Kidney (tissue), 14 donors: ENCODE measurements around the gene GALNS. TPM values are rescaled to one million over a fixed set of nuclear protein-coding genes. Genes with fewer than 3 reads are reported as not detected.
"Not testable (repeated sequence)": the region's sequence is repeated elsewhere in the genome, so short reads cannot be mapped to it uniquely, and the experiment has no call there.

ENCODE experiments used
- DNase-seq, 5 donors: peaks; one replicate each; pipeline ENCODE4 v3.0.0-alpha.2; 2013 to 2020
- FAIRE-seq: peaks from 2 replicates; lab custom pipeline; 2012; peaks lifted over from hg19 to GRCh38; lab: Jason Lieb, UNC
- H3K27ac ChIP-seq, 2 donors: one replicate each; pipeline ENCODE4 v1.7.0; 2013; ENCODE audit warnings: low read depth in 2 of 2, low read length in 2 of 2, inconsistent platforms in 1 of 2
- H3K27me3 ChIP-seq: one replicate; pipeline ENCODE4 v1.7.1; 2013; ENCODE audit warnings: low read length, inconsistent platforms; ENCODE audit not compliant: control insufficient read depth, insufficient read depth
- H3K36me3 ChIP-seq, 3 donors: one replicate each; pipeline versions ENCODE4 v1.7.0 to v1.7.1; 2013; ENCODE audit warnings: low read length in 3 of 3, control low read depth in 1 of 3, inconsistent platforms in 1 of 3; ENCODE audit not compliant: insufficient read depth in 3 of 3, control insufficient read depth in 2 of 3
- H3K4me1 ChIP-seq, 3 donors: one replicate each; pipeline versions ENCODE4 v1.7.0 to v1.7.1; 2013; ENCODE audit warnings: low read length in 3 of 3, inconsistent platforms in 1 of 3, low read depth in 1 of 3; ENCODE audit not compliant: control insufficient read depth in 2 of 3, insufficient read depth in 2 of 3
- H3K4me3 ChIP-seq, 3 donors: one replicate each; pipeline versions ENCODE4 v1.7.0 to v1.8.1; 2013; ENCODE audit warnings: low read length in 3 of 3, control low read depth in 1 of 3, inconsistent platforms in 1 of 3
- H3K9ac ChIP-seq, 3 donors: one replicate each; pipeline versions ENCODE4 v1.7.0 to v1.7.1; 2013; ENCODE audit warnings: low read length in 3 of 3, control low read depth in 1 of 3, inconsistent platforms in 1 of 3
- H3K9me3 ChIP-seq, 3 donors: one replicate each; pipeline versions ENCODE4 v1.7.0 to v1.7.1; 2013; ENCODE audit warnings: low read length in 3 of 3, control low read depth in 1 of 3, inconsistent platforms in 1 of 3; ENCODE audit not compliant: control insufficient read depth in 2 of 3, insufficient read depth in 1 of 3
- intact Hi-C: fragments of 100-400 bp; cut with DNase I; formaldehyde crosslinking; loops from one replicate; pipeline ENCODE4 v1.11.1; 2022
- polyA plus RNA-seq: library from polyadenylated mRNA; stranded (reverse); fragments of 350-450 nt; fragmentation: Illumina TruSeq; extraction: RNeasy Lipid Tissue Mini Kit (QIAGEN cat#74804); gene quantifications from one replicate; pipeline ENCODE4 v1.2.3, GENCODE V29; 2014; ENCODE audit warnings: low read depth, low replicate concordance; ENCODE audit not compliant: insufficient read depth
- total RNA-seq: library from RNA; stranded (reverse); fragmentation: NEBNext Ultra II Directional; extraction: Animal tissue kit (Norgen Biotek cat#: 25700); gene quantifications from one replicate; pipeline ENCODE4 v1.2.1, GENCODE V29; 2021
- TF ChIP-seq, protein P1 (sequence below): IDR thresholded peaks from 3 replicates; pipeline ENCODE4 v1.5.1; 2012; ENCODE audit warnings: mild to moderate bottlenecking, moderate library complexity, borderline replicate concordance; ENCODE audit not compliant: insufficient read depth; ENCODE audit errors: extremely low read depth
- donor health status: control.
- donor health status: control.
- donor health status: control.
- donor health status: control.
- donor health status: control.
- donor health status: DM: yes; HTN: yes; CAD: no.
- donor health status: Normal renal cell carcinoma (clear cell type).

The GALNS gene
- total and polyA plus RNA-seq, 2 donors from 2014 or later = 15.8 to 37.2 TPM

- no peaks in the 10 kb centered on the region for H3K27me3 ChIP-seq
- H3K9me3 ChIP-seq = no peaks in the 10 kb centered on the region
Observed at GRCh38 chr16:88894681-88895300, 38.0 kb upstream of the GALNS start.

GRCh38 chr16:88894266-88894665, 37.5 kb upstream of the GALNS start:
- H3K4me3 ChIP-seq, intact Hi-C loops, H3K4me1 ChIP-seq, H3K9me3 ChIP-seq, DNase-seq, H3K36me3 ChIP-seq, H3K9ac ChIP-seq, H3K27ac ChIP-seq, FAIRE-seq, H3K27me3 ChIP-seq: not testable (repeated sequence)

More at GRCh38 chr16:88894681-88895300, 38.0 kb upstream of the GALNS start:
- FAIRE-seq (no peak), DNase-seq (no peak)
- Histone ChIP-seq H3K4me3 (no peak overlapping the region), H3K36me3 (no peaks in the 10 kb centered on the region), H3K4me1 (no peaks in the 10 kb centered on the region), H3K9ac (no peak overlapping the region), H3K27ac (no peak overlapping the region)
- intact Hi-C loops = no loop called here
- TF ChIP-seq, protein P1, sequence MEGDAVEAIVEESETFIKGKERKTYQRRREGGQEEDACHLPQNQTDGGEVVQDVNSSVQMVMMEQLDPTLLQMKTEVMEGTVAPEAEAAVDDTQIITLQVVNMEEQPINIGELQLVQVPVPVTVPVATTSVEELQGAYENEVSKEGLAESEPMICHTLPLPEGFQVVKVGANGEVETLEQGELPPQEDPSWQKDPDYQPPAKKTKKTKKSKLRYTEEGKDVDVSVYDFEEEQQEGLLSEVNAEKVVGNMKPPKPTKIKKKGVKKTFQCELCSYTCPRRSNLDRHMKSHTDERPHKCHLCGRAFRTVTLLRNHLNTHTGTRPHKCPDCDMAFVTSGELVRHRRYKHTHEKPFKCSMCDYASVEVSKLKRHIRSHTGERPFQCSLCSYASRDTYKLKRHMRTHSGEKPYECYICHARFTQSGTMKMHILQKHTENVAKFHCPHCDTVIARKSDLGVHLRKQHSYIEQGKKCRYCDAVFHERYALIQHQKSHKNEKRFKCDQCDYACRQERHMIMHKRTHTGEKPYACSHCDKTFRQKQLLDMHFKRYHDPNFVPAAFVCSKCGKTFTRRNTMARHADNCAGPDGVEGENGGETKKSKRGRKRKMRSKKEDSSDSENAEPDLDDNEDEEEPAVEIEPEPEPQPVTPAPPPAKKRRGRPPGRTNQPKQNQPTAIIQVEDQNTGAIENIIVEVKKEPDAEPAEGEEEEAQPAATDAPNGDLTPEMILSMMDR = no peak

- Histone ChIP-seq H3K27me3 (no peaks in the 10 kb centered on the region), H3K9me3 (no peaks in the 10 kb centered on the region), H3K4me3 (no peak overlapping the region), H3K4me1 (no peaks in the 10 kb centered on the region), H3K9ac (no peak overlapping the region), H3K36me3 (no peaks in the 10 kb centered on the region), H3K27ac (no peak overlapping the region)
- FAIRE-seq = no peak
- TF ChIP-seq, protein P1 = no peak
- DNase-seq = no peak
- intact Hi-C loops = no loop called here
Observed at GRCh38 chr16:88893127-88893968, 36.6 kb upstream of the GALNS start.

GRCh38 chr16:88892065-88892464, 35.3 kb upstream of the GALNS start:
- H3K9me3 ChIP-seq = no peaks in the 10 kb centered on the region
- TF ChIP-seq, protein P1 = no peak
- H3K9ac ChIP-seq = no peak overlapping the region
- no peak for FAIRE-seq
- H3K36me3 ChIP-seq = no peaks in the 10 kb centered on the region
- H3K4me1 ChIP-seq = no peaks in the 10 kb centered on the region
- intact Hi-C loops = no loop called here
- H3K4me3 ChIP-seq = no peak overlapping the region
- DNase-seq = no peak
- H3K27me3 ChIP-seq = no peaks in the 10 kb centered on the region
- H3K27ac ChIP-seq = no peak overlapping the region
